Kidney capillary endothelial cell (primary cell): ENCODE data around the gene TRAF3.
"Not testable (repeated sequence)": the region's sequence is repeated elsewhere in the genome, so short reads cannot be mapped to it uniquely, and the experiment has no call there.

ENCODE experiments used
- DNase-seq: peaks from one replicate; pipeline ENCODE4 v3.0.0-alpha.2; 2018; ENCODE audit warnings: low spot score

Gene TRAF3

GRCh38 chr14:102752239-102752847 lies 24.9 kb upstream of the TRAF3 start:
- DNase-seq, result no peak

GRCh38 chr14:102754370-102755262 lies 22.6 kb upstream of the TRAF3 start:
- DNase-seq, result no peak

GRCh38 chr14:102757646-102758045 lies 19.6 kb upstream of the TRAF3 start:
- no peak for DNase-seq

- no peak for DNase-seq
Observed at GRCh38 chr14:102758087-102758486, 19.2 kb upstream of the TRAF3 start.

- peak; percentile 38 for DNase-seq
Observed at GRCh38 chr14:102759456-102760187, 17.6 kb upstream of the TRAF3 start.

- no peak for DNase-seq
Observed at GRCh38 chr14:102760496-102761193, 16.6 kb upstream of the TRAF3 start.

GRCh38 chr14:102761206-102761605 lies 16.0 kb upstream of the TRAF3 start:
- no peak for DNase-seq

GRCh38 chr14:102764220-102764671 lies 13.0 kb upstream of the TRAF3 start:
- no peak for DNase-seq

- DNase-seq, result not testable (repeated sequence)
Observed at GRCh38 chr14:102765770-102766169, 11.5 kb upstream of the TRAF3 start.

- no peak for DNase-seq
Observed at GRCh38 chr14:102768223-102769048, 8.8 kb upstream of the TRAF3 start.

GRCh38 chr14:102769049-102769327 lies 8.3 kb upstream of the TRAF3 start:
- no peak for DNase-seq

GRCh38 chr14:102770147-102771123 lies 6.8 kb upstream of the TRAF3 start:
- DNase-seq, result no peak

GRCh38 chr14:102771144-102771543 lies 6.1 kb upstream of the TRAF3 start:
- DNase-seq, result no peak

- DNase-seq, result no peak
Observed at GRCh38 chr14:102772781-102773570, 4.3 kb upstream of the TRAF3 start.

- DNase-seq, result peak; percentile 42
Observed at GRCh38 chr14:102774391-102775153, 2.7 kb upstream of the TRAF3 start.

GRCh38 chr14:102775855-102776760 lies 1.1 kb upstream of the TRAF3 start:
- DNase-seq, result peak; percentile 60

GRCh38 chr14:102777711-102778337 lies 575 bp downstream of the TRAF3 start:
- DNase-seq, result no peak
